ENCODE data around the gene UEVLD. TPM values are rescaled to one million over a fixed set of nuclear protein-coding genes. Genes with fewer than 3 reads are reported as not detected.

UEVLD gene
- total and polyA plus RNA-seq, 9 of the 15 experiments (the other 6 are each of a cell fraction or from before 2014, with no cell fraction given), result 4.7 to 12.6 (median 7.4) TPM

GRCh38 chr11:18526521-18527296 lies 61.8 kb downstream of the UEVLD start, which contains the start of gene TSG101 (continued):
- TF ChIP-seq, protein P1, sequence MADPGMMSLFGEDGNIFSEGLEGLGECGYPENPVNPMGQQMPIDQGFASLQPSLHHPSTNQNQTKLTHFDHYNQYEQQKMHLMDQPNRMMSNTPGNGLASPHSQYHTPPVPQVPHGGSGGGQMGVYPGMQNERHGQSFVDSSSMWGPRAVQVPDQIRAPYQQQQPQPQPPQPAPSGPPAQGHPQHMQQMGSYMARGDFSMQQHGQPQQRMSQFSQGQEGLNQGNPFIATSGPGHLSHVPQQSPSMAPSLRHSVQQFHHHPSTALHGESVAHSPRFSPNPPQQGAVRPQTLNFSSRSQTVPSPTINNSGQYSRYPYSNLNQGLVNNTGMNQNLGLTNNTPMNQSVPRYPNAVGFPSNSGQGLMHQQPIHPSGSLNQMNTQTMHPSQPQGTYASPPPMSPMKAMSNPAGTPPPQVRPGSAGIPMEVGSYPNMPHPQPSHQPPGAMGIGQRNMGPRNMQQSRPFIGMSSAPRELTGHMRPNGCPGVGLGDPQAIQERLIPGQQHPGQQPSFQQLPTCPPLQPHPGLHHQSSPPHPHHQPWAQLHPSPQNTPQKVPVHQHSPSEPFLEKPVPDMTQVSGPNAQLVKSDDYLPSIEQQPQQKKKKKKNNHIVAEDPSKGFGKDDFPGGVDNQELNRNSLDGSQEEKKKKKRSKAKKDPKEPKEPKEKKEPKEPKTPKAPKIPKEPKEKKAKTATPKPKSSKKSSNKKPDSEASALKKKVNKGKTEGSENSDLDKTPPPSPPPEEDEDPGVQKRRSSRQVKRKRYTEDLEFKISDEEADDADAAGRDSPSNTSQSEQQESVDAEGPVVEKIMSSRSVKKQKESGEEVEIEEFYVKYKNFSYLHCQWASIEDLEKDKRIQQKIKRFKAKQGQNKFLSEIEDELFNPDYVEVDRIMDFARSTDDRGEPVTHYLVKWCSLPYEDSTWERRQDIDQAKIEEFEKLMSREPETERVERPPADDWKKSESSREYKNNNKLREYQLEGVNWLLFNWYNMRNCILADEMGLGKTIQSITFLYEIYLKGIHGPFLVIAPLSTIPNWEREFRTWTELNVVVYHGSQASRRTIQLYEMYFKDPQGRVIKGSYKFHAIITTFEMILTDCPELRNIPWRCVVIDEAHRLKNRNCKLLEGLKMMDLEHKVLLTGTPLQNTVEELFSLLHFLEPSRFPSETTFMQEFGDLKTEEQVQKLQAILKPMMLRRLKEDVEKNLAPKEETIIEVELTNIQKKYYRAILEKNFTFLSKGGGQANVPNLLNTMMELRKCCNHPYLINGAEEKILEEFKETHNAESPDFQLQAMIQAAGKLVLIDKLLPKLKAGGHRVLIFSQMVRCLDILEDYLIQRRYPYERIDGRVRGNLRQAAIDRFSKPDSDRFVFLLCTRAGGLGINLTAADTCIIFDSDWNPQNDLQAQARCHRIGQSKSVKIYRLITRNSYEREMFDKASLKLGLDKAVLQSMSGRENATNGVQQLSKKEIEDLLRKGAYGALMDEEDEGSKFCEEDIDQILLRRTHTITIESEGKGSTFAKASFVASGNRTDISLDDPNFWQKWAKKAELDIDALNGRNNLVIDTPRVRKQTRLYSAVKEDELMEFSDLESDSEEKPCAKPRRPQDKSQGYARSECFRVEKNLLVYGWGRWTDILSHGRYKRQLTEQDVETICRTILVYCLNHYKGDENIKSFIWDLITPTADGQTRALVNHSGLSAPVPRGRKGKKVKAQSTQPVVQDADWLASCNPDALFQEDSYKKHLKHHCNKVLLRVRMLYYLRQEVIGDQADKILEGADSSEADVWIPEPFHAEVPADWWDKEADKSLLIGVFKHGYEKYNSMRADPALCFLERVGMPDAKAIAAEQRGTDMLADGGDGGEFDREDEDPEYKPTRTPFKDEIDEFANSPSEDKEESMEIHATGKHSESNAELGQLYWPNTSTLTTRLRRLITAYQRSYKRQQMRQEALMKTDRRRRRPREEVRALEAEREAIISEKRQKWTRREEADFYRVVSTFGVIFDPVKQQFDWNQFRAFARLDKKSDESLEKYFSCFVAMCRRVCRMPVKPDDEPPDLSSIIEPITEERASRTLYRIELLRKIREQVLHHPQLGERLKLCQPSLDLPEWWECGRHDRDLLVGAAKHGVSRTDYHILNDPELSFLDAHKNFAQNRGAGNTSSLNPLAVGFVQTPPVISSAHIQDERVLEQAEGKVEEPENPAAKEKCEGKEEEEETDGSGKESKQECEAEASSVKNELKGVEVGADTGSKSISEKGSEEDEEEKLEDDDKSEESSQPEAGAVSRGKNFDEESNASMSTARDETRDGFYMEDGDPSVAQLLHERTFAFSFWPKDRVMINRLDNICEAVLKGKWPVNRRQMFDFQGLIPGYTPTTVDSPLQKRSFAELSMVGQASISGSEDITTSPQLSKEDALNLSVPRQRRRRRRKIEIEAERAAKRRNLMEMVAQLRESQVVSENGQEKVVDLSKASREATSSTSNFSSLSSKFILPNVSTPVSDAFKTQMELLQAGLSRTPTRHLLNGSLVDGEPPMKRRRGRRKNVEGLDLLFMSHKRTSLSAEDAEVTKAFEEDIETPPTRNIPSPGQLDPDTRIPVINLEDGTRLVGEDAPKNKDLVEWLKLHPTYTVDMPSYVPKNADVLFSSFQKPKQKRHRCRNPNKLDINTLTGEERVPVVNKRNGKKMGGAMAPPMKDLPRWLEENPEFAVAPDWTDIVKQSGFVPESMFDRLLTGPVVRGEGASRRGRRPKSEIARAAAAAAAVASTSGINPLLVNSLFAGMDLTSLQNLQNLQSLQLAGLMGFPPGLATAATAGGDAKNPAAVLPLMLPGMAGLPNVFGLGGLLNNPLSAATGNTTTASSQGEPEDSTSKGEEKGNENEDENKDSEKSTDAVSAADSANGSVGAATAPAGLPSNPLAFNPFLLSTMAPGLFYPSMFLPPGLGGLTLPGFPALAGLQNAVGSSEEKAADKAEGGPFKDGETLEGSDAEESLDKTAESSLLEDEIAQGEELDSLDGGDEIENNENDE (IDR thresholded peaks at IDR 0.05; ENCODE audit: low read depth, low read length), result no peak
- 0 out of 2 replicates have a peak, but pooled peaks have one; percentile 34 for TF ChIP-seq ZBTB33 (CRISPR knock-in tag; IDR thresholded peaks at IDR 0.05)
- TF ChIP-seq CXXC5 (CRISPR knock-in tag; IDR thresholded peaks at IDR 0.05), result peak; percentile 70
- TF ChIP-seq CBX1 (IDR thresholded peaks at IDR 0.05; ENCODE audit: low read depth), result peak; percentile 98
- TF ChIP-seq HES1 (IDR thresholded peaks at IDR 0.05; ENCODE audit: low read depth), result no peak
- TF ChIP-seq GABPB1 (CRISPR knock-in tag; IDR thresholded peaks at IDR 0.05), result peak; percentile 97
- TF ChIP-seq MAX (CRISPR knock-in tag; IDR thresholded peaks at IDR 0.05), result peak; percentile 50; the same call in 1 of the 2 replicates
- TF ChIP-seq ZBED1 (IDR thresholded peaks at IDR 0.05), result 0 out of 2 replicates have a peak, but pooled peaks have one; percentile 19
